GM12891 (cell line): ENCODE data around the gene NCOA3. TPM values are rescaled to one million over a fixed set of nuclear protein-coding genes. Genes with fewer than 3 reads are reported as not detected.
"Not testable (repeated sequence)": the region's sequence is repeated elsewhere in the genome, so short reads cannot be mapped to it uniquely, and the experiment has no call there.

ENCODE experiments used
- DNase-seq: peaks from one replicate; pipeline ENCODE4 v3.0.0; 2011; ENCODE audit warnings: low spot score; ENCODE audit not compliant: insufficient read length
- FAIRE-seq: peaks from 2 replicates; lab custom pipeline; 2011; peaks lifted over from hg19 to GRCh38; lab: Jason Lieb, UNC
- PAX5 ChIP-seq: IDR thresholded peaks from 2 replicates; pipeline ENCODE4 v1.6.1; 2011; ENCODE audit warnings: low read length, moderate library complexity, mild to moderate bottlenecking; ENCODE audit not compliant: insufficient read depth, severe bottlenecking
- POLR2A ChIP-seq: IDR thresholded peaks from 2 replicates; pipeline ENCODE4 v1.6.1; 2011; ENCODE audit warnings: low read depth, low read length, control low read depth
- POLR2AphosphoS5 ChIP-seq: IDR thresholded peaks from 2 replicates; pipeline ENCODE4 v1.6.1; 2011; ENCODE audit warnings: low read depth, low read length, control low read depth
- POU2F2 ChIP-seq: IDR thresholded peaks from 2 replicates; pipeline ENCODE4 v1.6.1; 2011; ENCODE audit warnings: low read depth, mild to moderate bottlenecking, control low read depth, low read length, moderate library complexity
- SPI1 ChIP-seq: IDR thresholded peaks from 2 replicates; pipeline ENCODE4 v1.6.1; 2011; ENCODE audit warnings: low read depth, low read length, control low read depth
- TAF1 ChIP-seq: IDR thresholded peaks from 2 replicates; pipeline ENCODE4 v1.6.1; 2011; ENCODE audit warnings: low read depth, low read length, control low read depth
- polyA plus RNA-seq: library from polyadenylated mRNA; unstranded; fragments of >200 nt; gene quantifications from one replicate; pipeline ENCODE4 v1.2.1, GENCODE V29; 2012; ENCODE audit warnings: low read depth, missing spikeins, inconsistent platforms; ENCODE audit not compliant: missing spikeins

The NCOA3 gene
- 28.9 TPM for polyA plus RNA-seq

DNA sequence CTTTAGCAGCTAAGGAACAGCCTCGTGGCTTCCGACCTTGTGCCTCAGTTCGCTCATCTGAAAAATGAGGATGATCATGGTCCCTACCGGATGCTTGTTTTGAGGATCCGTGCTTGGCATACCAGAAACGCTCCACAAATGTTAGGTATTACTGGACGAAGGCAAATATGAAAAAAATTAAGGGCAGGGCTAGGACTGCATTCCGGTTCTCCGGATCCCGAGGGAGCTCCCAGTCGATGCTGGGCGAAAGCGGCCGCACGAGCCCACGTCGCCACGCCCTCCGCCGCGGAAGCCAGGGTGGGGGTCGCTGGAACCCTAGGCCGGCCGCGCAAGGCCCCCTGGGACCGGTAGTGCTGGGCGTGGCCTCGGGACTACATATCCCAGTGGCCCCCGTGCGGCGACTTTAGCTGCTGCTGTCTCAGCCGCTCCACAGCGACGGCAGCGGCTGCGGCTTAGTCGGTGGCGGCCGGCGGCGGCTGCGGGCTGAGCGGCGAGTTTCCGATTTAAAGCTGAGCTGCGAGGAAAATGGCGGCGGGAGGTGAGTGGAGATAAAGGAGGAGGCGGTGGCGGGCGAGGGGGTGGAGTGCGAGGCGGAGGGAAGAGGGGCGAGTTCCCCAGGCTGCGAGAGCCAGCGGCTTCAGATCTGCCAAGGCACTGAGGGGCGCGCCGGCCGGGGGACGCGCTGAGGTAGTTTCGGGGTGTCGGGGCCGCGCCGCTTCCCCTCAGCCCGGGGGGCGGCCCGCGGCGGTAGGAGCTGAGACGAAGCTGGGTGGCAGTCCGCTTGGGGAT is at the start of gene NCOA3:
TSS of gene NCOA3 (plus strand) at position 406 of the 789 bp plus-strand sequence. CDS start 120,361 bp downstream, outside the sequence.
- DNase-seq, result peak; percentile 68
- TF ChIP-seq TAF1, result peak; percentile 70
- no peak for TF ChIP-seq SPI1
- peak; percentile 79 for TF ChIP-seq POLR2AphosphoS5
- TF ChIP-seq POLR2A, result peak; percentile 81
- TF ChIP-seq POU2F2, result peak; percentile 55; the same call in 1 of the 2 replicates
- TF ChIP-seq PAX5, result peak; percentile 29
- FAIRE-seq, result peak; percentile 88

GRCh38 chr20:47452736-47453161 is 48.9 kb upstream of the NCOA3 start:
- DNase-seq, result no peak
- TF ChIP-seq SPI1, result no peak
- TF ChIP-seq PAX5, result no peak
- no peak for TF ChIP-seq POLR2AphosphoS5
- no peak for TF ChIP-seq TAF1
- TF ChIP-seq POU2F2, result no peak
- TF ChIP-seq POLR2A, result no peak
- no peak for FAIRE-seq

- peak; percentile 78 for FAIRE-seq
- TF ChIP-seq TAF1, result peak; percentile 79; the same call in 1 of the 2 replicates
- no peak for TF ChIP-seq POLR2AphosphoS5
Measured at GRCh38 chr20:47453167-47453782, 48.4 kb upstream of the NCOA3 start.

GRCh38 chr20:47454298-47455132 is 47.2 kb upstream of the NCOA3 start:
- DNase-seq (no peak), FAIRE-seq (no peak)
- TF ChIP-seq TAF1 (no peak), POLR2AphosphoS5 (no peak), SPI1 (no peak), PAX5 (no peak)

More at GRCh38 chr20:47453167-47453782, 48.4 kb upstream of the NCOA3 start:
- peak; percentile 44 for DNase-seq

DNA sequence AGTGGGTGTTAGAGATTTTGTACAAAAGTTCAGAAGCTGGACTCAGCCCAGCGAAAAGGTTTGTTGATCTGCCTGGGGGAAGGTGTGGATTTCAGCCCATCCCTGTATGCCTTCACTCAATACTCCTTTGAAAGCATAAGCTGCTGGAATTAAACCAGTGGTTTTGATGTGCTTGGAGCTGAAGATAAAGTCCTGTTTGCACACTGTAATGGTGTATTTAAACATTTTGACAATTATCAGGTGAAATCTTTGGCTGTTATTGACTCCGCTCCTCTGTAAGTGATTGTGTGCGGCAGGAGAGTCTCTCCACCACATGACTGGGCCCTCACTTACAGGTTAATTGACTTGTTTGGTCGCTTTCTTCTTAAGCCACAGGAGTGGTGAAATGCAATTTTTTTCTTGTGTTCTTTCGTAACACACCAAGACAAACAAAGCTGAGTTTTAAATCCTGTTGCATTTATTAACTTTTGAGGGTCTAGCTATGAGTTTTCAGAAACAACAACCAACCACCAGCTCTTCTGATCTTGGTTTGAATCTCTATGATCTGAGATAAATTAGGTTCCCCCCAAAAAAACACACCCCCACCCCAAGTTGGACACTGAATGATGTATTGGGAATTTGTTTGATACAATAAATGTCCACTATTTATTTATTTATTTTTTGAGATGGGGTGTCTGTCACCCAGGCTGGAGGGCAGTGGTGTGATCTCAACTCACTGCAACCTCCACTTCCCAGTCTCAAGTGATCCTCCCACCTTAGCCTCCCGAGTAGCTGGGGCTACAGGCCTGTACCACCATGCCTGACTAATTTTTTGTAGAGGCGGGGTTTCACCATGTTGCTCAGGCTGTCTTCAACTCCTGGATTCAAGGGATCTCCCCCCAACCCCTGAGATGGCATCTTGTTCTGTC is 46.3 kb upstream of the NCOA3 start:
- no peak for DNase-seq
- TF ChIP-seq PAX5, result no peak
- no peak for TF ChIP-seq POLR2A
- TF ChIP-seq SPI1, result no peak
- TF ChIP-seq TAF1, result no peak
- TF ChIP-seq POLR2AphosphoS5, result no peak
- TF ChIP-seq POU2F2, result no peak
- no peak for FAIRE-seq

GRCh38 chr20:47456041-47456537 is 45.6 kb upstream of the NCOA3 start:
- no peak for FAIRE-seq
- no peak for TF ChIP-seq POLR2A
- no peak for TF ChIP-seq PAX5
- TF ChIP-seq POU2F2, result no peak
- TF ChIP-seq SPI1, result no peak
- DNase-seq, result no peak

GRCh38 chr20:47456952-47457724 is 44.5 kb upstream of the NCOA3 start:
- no peak for DNase-seq
- FAIRE-seq, result no peak
- TF ChIP-seq SPI1, result no peak
- TF ChIP-seq PAX5, result no peak

- not testable (repeated sequence) for FAIRE-seq, DNase-seq
Measured at GRCh38 chr20:47458280-47459050, 43.2 kb upstream of the NCOA3 start.
